Hepatic stellate cell (primary cell): ENCODE results near the gene CACNA2D3.

Experiments
- DNase-seq: peaks from one replicate; pipeline ENCODE4 v3.0.0; 2011; ENCODE audit warnings: low spot score

The CACNA2D3 gene

DNA sequence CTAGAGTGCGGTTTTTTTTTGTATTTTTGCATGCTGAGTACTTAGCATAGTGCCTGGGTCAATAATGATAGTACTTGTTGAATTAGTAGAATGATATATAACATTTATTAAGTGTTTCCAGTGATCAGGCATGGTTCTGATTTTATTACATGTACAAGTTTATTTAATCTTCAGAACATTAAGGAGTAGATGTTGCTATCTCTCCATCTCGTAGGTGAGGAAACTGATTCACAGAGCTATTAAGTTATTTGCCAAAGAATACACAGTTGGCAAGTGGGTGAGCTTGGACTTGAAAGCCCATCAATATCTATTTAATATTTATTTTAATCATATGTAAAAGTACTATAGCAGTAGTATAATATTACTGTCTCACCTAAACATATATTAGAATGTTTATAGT, 219.5 kb downstream of the CACNA2D3 start:
- DNase-seq = no peak

DNA sequence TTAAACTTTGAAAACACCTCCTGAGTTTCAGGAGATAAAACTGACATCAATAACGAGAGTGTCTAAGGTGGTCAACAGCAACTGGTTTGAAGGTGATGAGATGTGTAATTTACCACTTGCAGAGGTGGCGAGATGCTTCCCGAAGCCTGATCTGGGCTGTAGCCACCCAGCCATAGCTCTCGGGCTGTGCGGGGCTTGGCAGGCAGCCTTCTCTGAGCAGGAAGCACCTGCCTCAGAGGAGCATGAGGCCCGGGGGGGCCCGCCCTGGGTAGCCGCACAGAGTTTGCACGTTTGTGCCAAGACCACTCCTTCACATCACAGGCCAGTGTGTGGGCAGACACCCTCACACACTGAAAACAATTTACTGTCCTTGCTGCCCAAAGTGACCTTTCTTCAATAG, 220.3 kb downstream of the CACNA2D3 start:
- no peak for DNase-seq

GRCh38 chr3:54343495-54343894, 221.1 kb downstream of the CACNA2D3 start:
- DNase-seq = no peak

GRCh38 chr3:54344601-54345231, 222.4 kb downstream of the CACNA2D3 start:
- DNase-seq = no peak

- DNase-seq = no peak
Observed at GRCh38 chr3:54345847-54346375, 223.6 kb downstream of the CACNA2D3 start.

DNA sequence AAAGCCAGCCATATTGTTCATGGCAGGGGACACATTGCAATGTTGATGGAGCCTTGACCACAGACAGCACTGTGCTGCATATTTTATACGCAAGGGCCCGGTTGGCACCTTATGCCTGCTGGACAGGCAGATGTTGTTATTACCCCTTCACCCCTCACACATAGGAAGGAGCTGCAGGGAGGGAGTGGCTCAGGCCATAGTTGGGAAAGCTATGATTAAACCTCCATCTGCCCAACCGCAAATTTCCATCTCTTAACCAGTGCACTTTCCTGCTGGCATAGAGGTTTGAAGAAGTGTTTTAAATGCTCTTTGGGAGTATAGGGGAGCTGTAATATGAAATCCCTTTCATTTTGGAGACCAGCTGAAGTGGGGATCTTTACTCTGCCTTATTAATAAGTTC, 224.7 kb downstream of the CACNA2D3 start:
- DNase-seq = no peak

GRCh38 chr3:54347933-54348332, 225.6 kb downstream of the CACNA2D3 start:
- DNase-seq = no peak

DNA sequence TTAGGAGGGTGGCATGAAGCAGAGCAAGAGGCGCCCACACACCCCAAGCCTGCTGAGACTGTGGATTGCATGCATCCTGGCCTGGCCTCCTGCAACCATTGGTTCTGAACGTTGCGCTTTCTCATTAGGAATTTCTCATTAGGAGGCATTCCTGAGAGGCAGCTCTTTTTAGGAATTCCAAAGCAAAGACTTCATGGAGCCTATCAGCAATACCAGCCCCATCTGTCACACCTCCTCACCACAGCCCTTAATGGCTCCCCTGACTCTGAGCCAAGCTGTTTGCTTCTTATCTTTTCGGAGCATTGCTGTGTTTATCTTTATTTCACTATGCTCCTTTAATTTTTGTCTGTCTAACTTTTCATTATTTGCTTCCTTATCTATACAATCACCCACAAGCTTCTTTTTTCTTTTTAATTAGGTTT, 226.9 kb downstream of the CACNA2D3 start:
- no peak for DNase-seq

DNA sequence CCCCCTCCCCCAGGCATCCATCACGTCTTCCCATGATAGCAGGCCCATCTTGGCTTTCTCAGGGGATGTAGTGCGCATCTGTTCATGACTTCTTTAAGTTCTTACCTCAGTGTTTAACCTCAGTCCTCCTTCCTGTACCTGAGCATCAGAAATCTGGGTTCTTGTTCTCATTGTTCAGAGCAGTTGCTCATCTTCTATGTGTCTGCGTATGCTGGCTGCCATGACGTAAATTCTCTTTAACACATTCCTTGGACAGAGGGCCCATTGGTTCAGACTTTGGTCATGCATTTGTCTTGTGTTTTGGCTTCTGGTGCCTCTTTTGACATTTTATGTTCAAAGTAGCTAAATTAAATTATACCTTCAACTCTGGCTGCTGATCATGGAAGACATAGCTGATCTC, 227.3 kb downstream of the CACNA2D3 start:
- no peak for DNase-seq

GRCh38 chr3:54353546-54353945, 231.2 kb downstream of the CACNA2D3 start:
- DNase-seq = no peak

- no peak for DNase-seq
Observed at GRCh38 chr3:54353946-54354345, 231.6 kb downstream of the CACNA2D3 start.

DNA sequence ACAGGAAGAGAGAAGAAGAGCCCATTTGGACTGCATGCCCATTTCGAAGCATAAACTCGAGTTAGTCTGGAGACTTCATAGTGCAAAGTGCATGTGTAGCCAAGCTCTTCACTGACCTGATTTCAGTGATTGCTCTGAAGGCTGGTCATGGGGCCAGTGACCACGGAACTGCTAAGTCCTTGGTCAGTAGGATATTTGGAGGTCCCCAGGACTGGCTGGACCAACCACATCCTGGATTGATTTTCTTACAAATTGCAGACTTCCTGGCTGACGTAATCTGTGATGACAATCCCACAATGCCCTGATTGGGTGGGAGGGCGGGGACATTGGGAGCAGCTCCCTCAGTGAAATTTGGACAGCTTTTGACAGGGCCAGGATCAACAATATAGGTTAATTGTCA, 233.4 kb downstream of the CACNA2D3 start:
- no peak for DNase-seq

- no peak for DNase-seq
Observed at GRCh38 chr3:54356261-54357045, 234.1 kb downstream of the CACNA2D3 start.

DNA sequence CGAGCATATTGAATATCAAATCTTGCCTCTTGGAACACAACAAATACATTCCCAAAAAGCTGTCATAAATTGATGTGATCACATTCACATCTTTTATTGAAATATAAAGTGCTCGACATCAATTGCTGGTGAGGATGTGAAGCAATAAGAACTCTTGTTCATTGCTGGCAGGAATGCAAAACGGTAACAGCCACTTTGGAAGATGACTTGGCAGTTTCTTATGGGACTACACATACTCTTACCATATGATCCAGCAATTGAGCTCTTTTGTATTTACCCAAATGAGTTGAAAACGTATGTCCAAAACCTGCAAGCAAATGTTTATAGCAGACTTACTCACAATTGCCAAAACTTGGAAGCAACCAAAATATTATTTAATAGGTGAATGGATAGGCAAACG, 234.9 kb downstream of the CACNA2D3 start:
- no peak for DNase-seq

- DNase-seq = no peak
Observed at GRCh38 chr3:54358316-54358715, 236.0 kb downstream of the CACNA2D3 start.

DNA sequence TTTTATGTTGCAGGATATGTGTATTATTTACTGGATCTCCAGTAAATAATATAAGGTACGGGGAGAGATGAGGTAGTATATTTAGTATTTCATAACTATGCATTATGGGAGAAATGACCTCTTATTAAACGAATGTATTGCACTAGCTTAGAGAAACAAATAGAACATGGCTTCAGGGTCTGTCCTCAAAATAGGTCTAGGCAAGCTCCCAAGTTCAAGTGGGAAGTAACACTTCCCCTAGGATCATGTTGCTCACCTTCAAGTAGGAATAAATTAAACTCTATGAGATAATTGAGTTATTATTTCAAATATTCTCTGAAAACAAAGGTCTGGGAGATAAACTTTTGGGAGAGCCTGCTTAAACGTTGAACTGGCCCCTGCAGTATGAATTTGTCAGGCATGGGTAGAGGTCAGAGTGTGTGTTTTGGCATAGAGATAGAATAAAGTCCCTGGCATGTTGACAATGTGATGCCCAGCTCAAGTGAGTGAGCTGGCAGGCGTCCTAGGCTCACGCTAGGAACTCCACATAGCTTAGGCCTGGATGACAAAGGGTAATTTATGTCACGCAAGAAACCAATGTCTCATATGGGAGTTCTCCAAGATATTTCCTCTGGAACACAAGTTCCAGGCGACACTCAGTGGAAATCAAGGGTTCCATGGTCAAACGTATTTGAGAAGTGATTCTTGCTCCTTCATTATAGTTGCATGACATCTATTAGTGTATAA, 236.8 kb downstream of the CACNA2D3 start:
- DNase-seq = no peak

- DNase-seq = no peak
Observed at GRCh38 chr3:54360320-54360719, 238.0 kb downstream of the CACNA2D3 start.

DNA sequence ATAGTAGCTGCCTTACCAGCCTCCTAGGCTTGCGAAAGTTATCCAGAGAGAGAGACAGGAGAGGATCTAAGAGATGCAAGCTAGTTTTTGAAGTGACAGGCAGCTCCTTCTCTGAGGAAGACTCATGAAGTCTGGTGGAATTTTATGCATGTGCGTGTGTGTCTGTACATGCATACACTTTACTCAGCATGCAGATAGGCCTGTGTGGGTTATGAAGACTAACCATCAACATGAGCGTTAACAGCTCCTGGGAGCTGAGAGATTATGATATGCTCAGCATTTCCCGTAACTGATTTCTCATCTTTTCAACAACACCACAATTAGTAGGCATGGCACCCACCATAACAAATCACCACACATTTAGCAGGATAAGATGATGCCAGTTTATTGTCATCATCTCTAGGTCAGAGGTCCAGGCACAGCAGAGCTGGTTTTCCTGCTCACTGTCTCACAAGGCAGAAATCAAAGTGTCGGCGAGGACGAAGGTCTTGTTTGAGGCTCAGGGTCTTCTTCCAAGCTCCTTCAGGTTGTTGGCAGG, 239.5 kb downstream of the CACNA2D3 start:
- DNase-seq = no peak

DNA sequence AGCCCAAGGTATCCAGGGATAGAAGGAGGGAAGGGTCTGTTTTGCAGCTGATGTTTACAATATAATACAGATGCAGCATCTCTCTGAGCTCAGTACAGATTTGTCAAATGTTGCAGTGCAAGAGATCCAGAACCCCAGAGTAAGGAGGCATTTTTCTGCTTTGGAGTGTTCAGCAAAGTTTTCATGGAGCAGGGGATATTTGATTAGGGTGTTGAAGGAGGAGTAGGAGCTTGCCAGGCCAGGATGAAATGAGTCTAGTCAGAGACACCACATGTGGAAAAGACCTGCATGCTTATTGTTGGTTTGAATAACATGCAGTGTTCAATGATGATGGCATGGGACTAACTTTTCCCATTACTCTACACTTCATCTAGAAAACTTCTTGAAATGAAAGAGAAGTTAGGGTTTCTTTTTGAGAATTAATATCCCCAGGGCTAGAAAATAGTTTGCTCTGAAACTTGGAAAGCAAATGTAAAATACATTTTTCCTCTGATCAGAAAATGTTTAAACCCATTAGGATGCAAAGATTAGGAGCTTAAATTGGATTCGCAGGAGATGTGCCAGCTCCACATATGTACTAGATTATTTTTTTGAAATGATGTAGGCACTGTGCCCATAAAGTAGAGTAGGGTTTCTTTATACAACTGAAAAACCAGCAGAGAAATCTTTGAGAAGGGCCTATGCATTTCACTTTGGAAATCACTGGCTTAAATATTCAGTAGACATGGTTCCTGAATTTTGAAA, 243.8 kb downstream of the CACNA2D3 start:
- no peak for DNase-seq

GRCh38 chr3:54366839-54367238, 244.5 kb downstream of the CACNA2D3 start:
- DNase-seq = no peak

- no peak for DNase-seq
Observed at GRCh38 chr3:54372232-54372631, 249.9 kb downstream of the CACNA2D3 start.
